Hematopoietic multipotent progenitor cell treated with erythropoietin and hydrocortisone succinate and interleukin-3 and kit ligand, for 4 days (in vitro differentiated cells): ENCODE results near the gene CDKAL1.

Source experiments
- DNase-seq: peaks from one replicate; pipeline ENCODE4 v3.0.0-alpha.2; 2015

CDKAL1 gene

GRCh38 chr6:20997770-20998147, 463.5 kb downstream of the CDKAL1 start:
- no peak for DNase-seq

GRCh38 chr6:20998748-20999448, 464.6 kb downstream of the CDKAL1 start:
- no peak for DNase-seq

GRCh38 chr6:21000331-21000801, 466.1 kb downstream of the CDKAL1 start:
- DNase-seq, result no peak

GRCh38 chr6:21001736-21002135, 467.5 kb downstream of the CDKAL1 start:
- no peak for DNase-seq

- DNase-seq, result no peak
Observed at GRCh38 chr6:21003780-21004541, 469.7 kb downstream of the CDKAL1 start.

GRCh38 chr6:21005816-21006570, 471.7 kb downstream of the CDKAL1 start:
- DNase-seq, result no peak

- no peak for DNase-seq
Observed at GRCh38 chr6:21019614-21020013, 485.4 kb downstream of the CDKAL1 start.

- no peak for DNase-seq
Observed at GRCh38 chr6:21022343-21023107, 488.3 kb downstream of the CDKAL1 start.

- no peak for DNase-seq
Observed at GRCh38 chr6:21023210-21023609, 489.0 kb downstream of the CDKAL1 start.

- DNase-seq, result no peak
Observed at GRCh38 chr6:21024616-21025015, 490.4 kb downstream of the CDKAL1 start.

- DNase-seq, result no peak
Observed at GRCh38 chr6:21026576-21027273, 492.5 kb downstream of the CDKAL1 start.

GRCh38 chr6:21027507-21027906, 493.2 kb downstream of the CDKAL1 start:
- DNase-seq, result no peak

- DNase-seq, result no peak
Observed at GRCh38 chr6:21031182-21031581, 496.9 kb downstream of the CDKAL1 start.

- DNase-seq, result no peak
Observed at GRCh38 chr6:21033084-21033483, 498.8 kb downstream of the CDKAL1 start.

- no peak for DNase-seq
Observed at GRCh38 chr6:21033575-21034026, 499.3 kb downstream of the CDKAL1 start.

GRCh38 chr6:21034345-21034744, 500.1 kb downstream of the CDKAL1 start:
- DNase-seq, result no peak

- DNase-seq, result no peak
Observed at GRCh38 chr6:21037453-21037852, 503.2 kb downstream of the CDKAL1 start.

GRCh38 chr6:21039926-21040325, 505.7 kb downstream of the CDKAL1 start:
- no peak for DNase-seq

GRCh38 chr6:21045135-21045700, 511.0 kb downstream of the CDKAL1 start:
- no peak for DNase-seq

GRCh38 chr6:21046276-21046675, 512.0 kb downstream of the CDKAL1 start:
- DNase-seq, result no peak

- DNase-seq, result no peak
Observed at GRCh38 chr6:21048047-21048446, 513.8 kb downstream of the CDKAL1 start.

GRCh38 chr6:21049148-21049547, 514.9 kb downstream of the CDKAL1 start:
- DNase-seq, result no peak
